Measurements from ENCODE around the gene ANAPC2.

ANAPC2 gene

DNA sequence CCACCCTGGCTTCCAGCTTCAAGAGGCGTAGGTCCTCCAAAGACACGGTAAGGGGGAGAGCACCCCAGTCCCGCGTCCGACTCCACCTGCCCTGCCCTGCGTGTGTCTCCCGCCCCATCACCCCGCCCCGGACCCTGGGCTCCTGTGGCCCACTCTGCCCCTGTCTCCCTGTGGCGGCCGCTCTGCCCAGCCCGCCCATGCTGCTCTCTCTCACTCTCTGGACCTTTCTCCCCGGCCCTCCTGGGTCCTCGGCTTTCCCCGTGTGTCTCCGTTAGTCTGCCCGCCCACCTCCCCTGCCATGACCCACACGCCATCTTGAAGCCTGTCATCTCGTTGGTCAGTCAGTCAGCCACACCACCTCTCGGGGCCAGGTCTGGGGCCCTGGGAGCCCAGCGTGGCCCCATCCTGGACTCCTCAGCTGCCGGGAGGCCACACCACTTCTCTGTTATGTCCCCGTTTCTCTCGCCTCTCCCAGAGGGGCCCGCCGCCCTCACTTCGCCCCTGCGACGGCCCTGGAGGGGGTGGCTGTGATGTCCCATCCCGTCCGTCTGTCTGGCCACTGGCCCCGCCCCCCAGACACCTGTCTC, 23.0 kb downstream of the ANAPC2 start:
- Histone ChIP-seq H3K4me2 (no peak overlapping the region), H4K20me1 (ENCODE audit: insufficient read depth) (no peaks in the 10 kb centered on the region), H3K4me3 (IDR thresholded peaks at IDR 0.05; ENCODE audit: insufficient read depth, low read depth, low read length) (no peak overlapping the region), H3K36me3 (ENCODE audit: insufficient read depth) (no peaks in the 10 kb centered on the region), H2AFZ (ENCODE audit: low read depth) (no peak overlapping the region), H3K4me1 (ENCODE audit: low read depth, poor library complexity, severe bottlenecking) (peaks cover 32% of the 10 kb centered on the region), H3K27ac (no peak overlapping the region), H3K79me2 (ENCODE audit: insufficient read depth, low read depth) (no peaks in the 10 kb centered on the region), H3K9ac (no peak overlapping the region), H3K27me3 (ENCODE audit: insufficient read depth, low read depth) (peaks cover 55% of the 10 kb centered on the region)
- TF ChIP-seq, protein P1, sequence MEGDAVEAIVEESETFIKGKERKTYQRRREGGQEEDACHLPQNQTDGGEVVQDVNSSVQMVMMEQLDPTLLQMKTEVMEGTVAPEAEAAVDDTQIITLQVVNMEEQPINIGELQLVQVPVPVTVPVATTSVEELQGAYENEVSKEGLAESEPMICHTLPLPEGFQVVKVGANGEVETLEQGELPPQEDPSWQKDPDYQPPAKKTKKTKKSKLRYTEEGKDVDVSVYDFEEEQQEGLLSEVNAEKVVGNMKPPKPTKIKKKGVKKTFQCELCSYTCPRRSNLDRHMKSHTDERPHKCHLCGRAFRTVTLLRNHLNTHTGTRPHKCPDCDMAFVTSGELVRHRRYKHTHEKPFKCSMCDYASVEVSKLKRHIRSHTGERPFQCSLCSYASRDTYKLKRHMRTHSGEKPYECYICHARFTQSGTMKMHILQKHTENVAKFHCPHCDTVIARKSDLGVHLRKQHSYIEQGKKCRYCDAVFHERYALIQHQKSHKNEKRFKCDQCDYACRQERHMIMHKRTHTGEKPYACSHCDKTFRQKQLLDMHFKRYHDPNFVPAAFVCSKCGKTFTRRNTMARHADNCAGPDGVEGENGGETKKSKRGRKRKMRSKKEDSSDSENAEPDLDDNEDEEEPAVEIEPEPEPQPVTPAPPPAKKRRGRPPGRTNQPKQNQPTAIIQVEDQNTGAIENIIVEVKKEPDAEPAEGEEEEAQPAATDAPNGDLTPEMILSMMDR (conservative IDR thresholded peaks at IDR 0.05; ENCODE audit: low read depth, low read length) = no peak

DNA sequence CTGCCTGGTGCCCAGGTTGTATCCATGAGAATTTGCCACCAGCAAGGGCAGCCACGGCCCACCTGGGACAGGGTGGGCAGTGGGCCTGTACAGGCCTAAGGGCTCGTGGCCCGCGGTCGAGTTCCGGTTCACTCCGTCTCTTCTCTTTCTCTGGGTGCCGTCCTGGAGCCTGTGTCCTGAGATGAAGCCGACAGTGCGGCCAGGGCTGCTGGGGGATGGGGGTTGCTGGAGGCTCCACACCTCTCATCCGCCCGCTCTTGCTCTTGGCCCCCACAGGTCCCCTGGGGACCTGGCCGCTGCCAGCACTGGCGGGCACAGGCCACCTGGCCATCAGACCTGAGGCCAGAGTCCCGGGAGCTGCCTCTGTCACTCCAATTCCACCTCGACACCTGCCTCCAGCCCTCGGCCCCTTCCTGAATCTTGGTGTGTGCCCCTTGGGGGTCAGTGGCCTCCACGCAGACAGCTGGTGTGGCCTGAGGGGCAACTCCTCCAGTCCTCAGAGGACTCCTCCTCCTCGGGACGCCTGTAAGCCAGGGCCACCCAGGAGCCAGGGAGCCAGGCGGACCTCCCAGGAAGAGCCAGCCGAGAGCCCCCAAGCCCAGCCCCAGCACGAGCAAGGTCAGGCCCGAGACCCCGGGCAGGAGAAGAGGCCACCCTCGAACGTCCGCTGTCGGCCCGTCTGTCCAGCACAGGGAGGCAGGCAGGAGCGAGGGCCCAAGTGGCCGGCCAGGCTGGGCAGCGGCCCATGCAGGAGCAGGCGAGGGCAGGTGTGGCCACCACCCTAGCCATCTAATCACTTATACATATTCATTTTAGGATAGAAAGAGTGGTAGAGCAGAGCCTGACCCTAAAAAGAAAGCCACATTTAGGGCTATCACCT, 23.8 kb downstream of the ANAPC2 start:
- Histone ChIP-seq H3K27ac (no peak overlapping the region), H2AFZ (ENCODE audit: low read depth) (no peak overlapping the region), H3K36me3 (ENCODE audit: insufficient read depth) (no peaks in the 10 kb centered on the region), H3K4me1 (ENCODE audit: low read depth, poor library complexity, severe bottlenecking) (peaks cover 32% of the 10 kb centered on the region), H3K4me3 (IDR thresholded peaks at IDR 0.05; ENCODE audit: insufficient read depth, low read depth, low read length) (no peak overlapping the region), H3K4me2 (no peak overlapping the region), H4K20me1 (ENCODE audit: insufficient read depth) (no peaks in the 10 kb centered on the region), H3K79me2 (ENCODE audit: insufficient read depth, low read depth) (no peaks in the 10 kb centered on the region), H3K9ac (no peak overlapping the region), H3K27me3 (ENCODE audit: insufficient read depth, low read depth) (peaks cover 55% of the 10 kb centered on the region)
- TF ChIP-seq, protein P1 (conservative IDR thresholded peaks at IDR 0.05; ENCODE audit: low read depth, low read length) = no peak

DNA sequence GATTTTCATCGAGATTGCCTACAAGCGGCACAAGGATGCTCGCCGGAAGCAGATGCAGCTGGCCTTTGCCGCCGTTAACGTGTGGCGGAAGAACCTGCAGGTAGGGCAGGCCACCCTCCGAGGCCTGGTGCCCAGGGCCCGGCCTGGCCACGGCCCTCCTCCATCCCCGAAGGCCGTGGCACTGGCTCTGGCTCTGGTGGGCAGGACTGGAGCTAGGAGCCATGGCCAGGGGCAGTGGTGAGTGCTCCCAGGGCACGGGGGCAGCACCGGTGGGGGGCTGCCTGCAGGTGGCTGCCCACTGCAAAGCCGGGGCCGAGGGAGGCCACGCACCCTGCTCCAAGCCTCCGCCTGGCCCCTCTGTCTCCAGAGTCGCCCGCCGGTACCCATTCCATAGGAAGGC, 24.6 kb downstream of the ANAPC2 start:
- Histone ChIP-seq H3K27me3 (ENCODE audit: insufficient read depth, low read depth) (peaks cover 55% of the 10 kb centered on the region), H3K4me1 (ENCODE audit: low read depth, poor library complexity, severe bottlenecking) (peaks cover 36% of the 10 kb centered on the region), H3K4me2 (no peak overlapping the region)

DNA sequence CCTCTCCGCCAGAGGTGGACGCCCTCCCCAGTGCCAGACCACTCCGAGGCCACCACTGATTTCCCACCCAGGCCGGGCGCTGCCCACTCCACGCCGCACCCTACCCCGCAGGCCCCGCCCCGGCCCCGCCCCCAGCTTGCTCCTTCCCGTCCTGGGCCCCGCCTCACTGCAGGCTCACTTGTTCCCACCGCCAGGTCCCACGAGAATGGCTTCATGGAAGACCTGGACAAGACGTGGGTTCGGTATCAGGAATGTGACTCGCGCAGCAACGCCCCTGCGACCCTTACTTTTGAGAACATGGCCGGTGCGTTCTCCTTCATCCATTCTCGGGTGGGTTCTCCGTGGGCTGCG, 25.0 kb downstream of the ANAPC2 start:
- no peak overlapping the region for H3K9ac ChIP-seq
- H3K4me2 ChIP-seq = no peak overlapping the region
- H3K4me1 ChIP-seq (ENCODE audit: low read depth, poor library complexity, severe bottlenecking) = peaks cover 40% of the 10 kb centered on the region
- TF ChIP-seq, protein P1 (conservative IDR thresholded peaks at IDR 0.05; ENCODE audit: low read depth, low read length) = no peak
- H3K27me3 ChIP-seq (ENCODE audit: insufficient read depth, low read depth) = peaks cover 52% of the 10 kb centered on the region
- H3K79me2 ChIP-seq (ENCODE audit: insufficient read depth, low read depth) = no peaks in the 10 kb centered on the region
- H3K4me3 ChIP-seq (IDR thresholded peaks at IDR 0.05; ENCODE audit: insufficient read depth, low read depth, low read length) = no peak overlapping the region
- no peaks in the 10 kb centered on the region for H3K36me3 ChIP-seq (ENCODE audit: insufficient read depth)
- H4K20me1 ChIP-seq (ENCODE audit: insufficient read depth) = no peaks in the 10 kb centered on the region
- H3K27ac ChIP-seq = no peak overlapping the region
- no peak overlapping the region for H2AFZ ChIP-seq (ENCODE audit: low read depth)

More for the DNA sequence above, 24.6 kb downstream of the ANAPC2 start:
- H2AFZ ChIP-seq (ENCODE audit: low read depth) = no peak overlapping the region
- no peak overlapping the region for H3K4me3 ChIP-seq (IDR thresholded peaks at IDR 0.05; ENCODE audit: insufficient read depth, low read depth, low read length)
- H3K27ac ChIP-seq = no peak overlapping the region
- H3K79me2 ChIP-seq (ENCODE audit: insufficient read depth, low read depth) = no peaks in the 10 kb centered on the region
- TF ChIP-seq, protein P1 (conservative IDR thresholded peaks at IDR 0.05; ENCODE audit: low read depth, low read length) = no peak
- no peak overlapping the region for H3K9ac ChIP-seq
- no peaks in the 10 kb centered on the region for H4K20me1 ChIP-seq (ENCODE audit: insufficient read depth)
- H3K36me3 ChIP-seq (ENCODE audit: insufficient read depth) = no peaks in the 10 kb centered on the region
